Stimulated activated CD4-positive, alpha-beta T cell treated with anti-CD3 and anti-CD28 coated beads, TNF-alpha, amount 100 ng/mL, for 4 hours (primary cell): Measurements from ENCODE around the gene KCND3.

Experiments
- DNase-seq, 3 experiments: peaks; one replicate each; pipeline ENCODE4 v3.0.0-alpha.2; 2020; ENCODE audit warnings: low read depth in 3 of 3

KCND3 gene

GRCh38 chr1:111882986-111883560, 106.4 kb downstream of the KCND3 start:
- DNase-seq, result no peak

GRCh38 chr1:111882559-111882958, 106.9 kb downstream of the KCND3 start:
- no peak for DNase-seq

DNA sequence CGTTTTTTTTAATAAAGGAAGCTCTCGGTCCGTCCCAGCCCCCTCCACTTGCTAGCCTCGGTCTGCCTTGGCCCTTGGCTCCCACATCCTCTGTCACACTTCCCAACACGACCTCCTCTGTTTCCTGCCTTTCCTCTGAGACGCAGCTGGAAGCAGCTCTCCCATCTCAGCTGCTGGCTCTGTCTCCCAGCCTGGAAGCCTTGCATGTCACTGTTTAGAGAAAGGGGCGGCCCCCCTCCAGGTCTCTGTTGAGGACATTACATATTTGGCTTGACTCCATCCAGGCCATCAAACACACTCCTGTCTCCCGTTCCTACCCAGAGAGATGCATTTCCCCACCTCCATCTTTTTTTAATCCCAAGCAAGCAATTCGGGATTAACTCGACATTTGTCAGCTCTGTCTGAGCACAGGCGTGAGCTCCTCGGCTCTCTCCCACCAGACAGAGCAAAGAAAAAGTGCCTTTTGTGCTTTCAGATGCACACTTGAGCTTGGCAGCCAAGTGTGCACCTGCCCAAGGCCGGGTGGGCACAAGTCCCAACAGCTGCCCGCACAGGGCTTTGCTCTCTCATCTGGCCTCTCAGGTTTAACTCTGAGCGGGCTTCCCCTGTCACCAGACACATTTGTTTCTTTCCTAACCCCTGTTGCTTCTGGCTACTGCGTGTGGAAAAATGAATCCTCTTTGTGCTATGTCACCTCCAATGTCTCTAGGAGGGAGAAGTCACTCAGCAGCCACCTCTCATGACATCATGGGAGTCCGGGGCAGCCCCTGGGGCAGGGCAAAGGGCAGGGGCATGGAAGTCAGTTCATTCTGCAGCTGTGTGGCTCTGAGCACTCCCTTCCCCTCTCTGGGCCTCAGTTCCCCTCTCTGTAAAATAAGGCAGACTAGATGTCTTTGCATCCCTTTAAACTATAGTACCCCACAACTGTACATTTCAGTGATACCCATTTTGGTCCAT, 108.3 kb downstream of the KCND3 start:
- no peak for DNase-seq

GRCh38 chr1:111879081-111879480, 110.4 kb downstream of the KCND3 start:
- no peak for DNase-seq

DNA sequence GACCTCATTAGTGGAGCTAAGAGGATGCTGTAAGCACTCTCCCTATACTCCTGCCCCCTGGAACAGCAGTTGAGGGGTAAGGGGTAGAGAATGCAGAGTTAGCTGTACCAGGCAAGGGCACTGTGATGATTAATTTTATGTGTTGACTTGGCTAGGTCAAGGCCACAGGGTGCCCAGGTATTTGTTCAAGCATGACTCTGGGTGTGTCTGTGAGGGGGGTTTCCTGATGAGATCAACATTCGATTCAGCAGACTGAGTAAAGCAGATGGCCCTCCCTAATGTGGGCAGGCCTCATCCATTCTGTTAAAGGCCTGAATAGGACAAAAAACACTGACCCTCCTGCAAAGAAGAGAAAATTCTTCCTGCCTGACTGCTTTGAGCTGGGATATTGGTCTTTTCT, 110.8 kb downstream of the KCND3 start:
- DNase-seq, result no peak

DNA sequence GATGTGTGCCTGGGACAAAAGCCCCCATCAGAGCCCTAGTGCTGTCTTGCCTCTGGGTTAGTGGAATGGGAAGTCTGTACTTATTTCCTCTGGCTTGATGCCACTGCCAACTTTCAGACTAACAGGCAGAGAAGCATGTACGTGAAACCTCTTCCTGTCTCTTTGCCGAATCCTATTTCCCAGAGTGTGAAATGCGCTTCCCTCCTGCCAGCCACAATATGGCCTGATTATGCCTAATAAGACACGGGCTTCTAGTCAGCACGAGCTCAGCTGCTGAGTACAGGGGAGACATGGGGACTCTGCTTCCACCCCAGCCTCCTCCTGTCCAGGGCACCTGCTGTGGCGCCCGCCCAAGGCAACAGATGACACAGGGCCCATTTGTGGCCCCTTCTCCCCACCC, 111.4 kb downstream of the KCND3 start:
- DNase-seq, result no peak

GRCh38 chr1:111876631-111877030, 112.8 kb downstream of the KCND3 start:
- DNase-seq, result no peak

- no peak for DNase-seq
Measured at GRCh38 chr1:111875640-111876039, 113.8 kb downstream of the KCND3 start.

DNA sequence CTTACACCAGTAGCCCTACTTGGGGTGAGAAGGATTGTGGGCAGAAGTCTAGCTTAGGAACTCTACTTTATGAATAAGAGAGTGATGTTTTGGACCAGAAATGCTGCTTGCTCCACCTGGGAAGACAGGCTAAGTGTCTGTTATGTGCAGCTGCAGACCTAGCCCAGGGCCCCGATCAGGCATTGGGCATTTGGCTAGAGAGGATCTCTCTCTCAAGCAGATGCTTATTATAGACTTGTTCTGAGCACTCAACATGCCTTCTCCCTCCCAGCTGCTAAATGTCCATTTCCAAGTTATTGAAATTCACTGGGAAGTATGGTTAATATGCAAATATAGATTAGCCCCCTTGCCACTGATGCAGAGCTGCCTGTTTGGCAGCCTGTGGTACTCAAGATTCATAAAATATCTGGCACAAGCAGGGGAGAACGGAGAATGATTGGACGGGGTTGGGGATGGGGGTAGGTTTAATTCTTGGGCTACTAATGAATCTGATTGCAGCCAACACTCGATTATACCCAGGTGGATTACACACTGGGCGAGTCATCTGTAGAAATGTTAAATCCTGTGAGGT, 115.9 kb downstream of the KCND3 start:
- no peak for DNase-seq

- DNase-seq, result no peak
Measured at GRCh38 chr1:111870181-111870580, 119.3 kb downstream of the KCND3 start.

DNA sequence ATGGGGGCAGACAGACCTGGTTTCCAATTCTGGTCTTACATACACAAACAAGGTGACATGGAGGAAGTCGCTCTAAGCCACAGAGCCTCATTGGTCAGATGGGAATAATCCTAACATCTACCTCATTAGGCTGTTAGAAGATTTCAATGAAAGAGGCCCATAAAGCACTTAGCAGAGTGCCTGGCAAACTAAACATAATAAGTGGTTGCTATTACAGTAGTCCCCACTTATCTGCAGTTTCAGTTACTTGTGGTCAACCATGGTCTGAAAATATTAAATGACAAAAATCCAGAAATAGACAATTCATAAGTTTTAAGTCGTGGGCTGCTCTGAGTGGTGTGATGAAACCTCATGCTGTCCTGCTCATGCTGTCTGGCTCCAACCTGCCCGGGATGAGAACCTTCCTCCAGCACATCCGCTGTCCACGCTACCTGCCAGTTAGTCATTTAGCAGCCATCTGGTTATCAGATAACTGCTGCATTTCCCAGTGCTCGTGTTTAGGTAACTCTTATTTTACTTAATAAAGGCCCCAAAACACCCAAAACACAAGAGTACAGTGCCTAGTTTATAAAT, 121.5 kb downstream of the KCND3 start:
- DNase-seq, result no peak

- no peak for DNase-seq
Measured at GRCh38 chr1:111864862-111865261, 124.6 kb downstream of the KCND3 start.

- DNase-seq, result no peak
Measured at GRCh38 chr1:111863401-111863800, 126.1 kb downstream of the KCND3 start.

DNA sequence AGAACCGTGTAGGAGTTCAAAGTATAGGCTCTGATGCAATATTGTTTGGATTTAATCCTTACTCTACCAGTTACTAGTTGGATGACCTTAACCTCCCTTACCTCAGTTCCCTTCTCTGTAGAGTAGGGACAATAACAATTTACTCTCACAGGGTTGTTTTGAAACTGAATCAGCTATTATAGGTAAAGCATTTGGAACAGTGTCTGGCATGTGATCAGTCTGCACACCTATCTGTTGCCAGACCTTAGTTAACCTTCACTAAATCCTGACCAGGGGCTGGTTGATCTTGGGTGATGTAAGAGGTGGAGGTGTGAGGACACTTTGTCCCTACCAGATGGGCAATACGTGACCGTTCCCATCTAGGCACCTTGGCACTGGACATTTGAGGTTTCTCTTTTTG, 126.9 kb downstream of the KCND3 start:
- DNase-seq, result no peak

DNA sequence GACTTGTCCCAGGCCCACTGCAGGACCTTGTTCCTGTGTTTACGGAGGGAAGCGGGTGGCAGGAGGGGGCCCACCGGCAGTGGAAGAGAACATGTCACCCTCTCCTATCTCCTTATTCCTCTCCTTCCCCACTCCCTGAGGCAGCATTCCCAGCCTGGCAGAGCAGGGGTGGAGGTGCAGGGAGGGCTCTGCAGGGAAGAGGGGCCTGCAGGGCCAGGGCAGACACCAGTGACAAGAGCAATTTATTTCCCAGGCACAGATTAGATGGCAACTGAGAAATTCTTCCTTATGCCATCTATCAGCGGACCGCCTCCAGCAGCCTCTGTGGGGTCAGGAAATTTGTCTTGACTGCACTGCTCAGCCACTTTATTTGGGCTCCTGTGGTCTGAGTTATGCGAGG, 127.9 kb downstream of the KCND3 start:
- DNase-seq, result no peak

- no peak for DNase-seq
Measured at GRCh38 chr1:111857194-111857651, 132.2 kb downstream of the KCND3 start.

GRCh38 chr1:111856411-111857185, 132.9 kb downstream of the KCND3 start:
- DNase-seq, result no peak

DNA sequence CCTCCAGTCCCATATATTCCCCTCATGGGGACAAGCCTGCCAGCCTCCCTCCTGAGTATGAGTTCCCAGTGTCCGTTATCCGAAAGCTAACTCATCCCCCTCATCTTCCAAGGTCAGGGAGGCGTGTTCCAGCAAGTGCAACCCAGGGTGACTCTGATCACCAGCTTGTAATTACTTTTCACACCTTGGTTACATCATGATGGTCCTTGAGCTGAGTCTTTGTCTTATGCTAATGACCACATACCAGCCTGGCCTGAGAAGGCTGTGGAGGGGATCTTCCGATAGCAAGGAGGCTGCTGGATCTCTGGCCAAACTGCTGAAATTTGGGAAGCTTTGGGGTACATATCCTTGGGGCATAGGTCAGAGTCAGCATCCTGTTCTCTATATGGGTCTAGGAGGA, 134.2 kb downstream of the KCND3 start:
- no peak for DNase-seq

- DNase-seq, result no peak
Measured at GRCh38 chr1:111852261-111852721, 137.2 kb downstream of the KCND3 start.

- no peak for DNase-seq
Measured at GRCh38 chr1:111851552-111851951, 137.9 kb downstream of the KCND3 start.

GRCh38 chr1:111850109-111850508, 139.4 kb downstream of the KCND3 start:
- DNase-seq, result no peak
